ENCODE measurements around the gene ZNF391. TPM values are rescaled to one million over a fixed set of nuclear protein-coding genes. Genes with fewer than 3 reads are reported as not detected.
A peak's percentile ranks its signal among the peaks of the same experiment; 100 is the strongest.

Gene ZNF391
- total RNA-seq: 2.5 and 4.1 TPM in 2 replicates

DNA sequence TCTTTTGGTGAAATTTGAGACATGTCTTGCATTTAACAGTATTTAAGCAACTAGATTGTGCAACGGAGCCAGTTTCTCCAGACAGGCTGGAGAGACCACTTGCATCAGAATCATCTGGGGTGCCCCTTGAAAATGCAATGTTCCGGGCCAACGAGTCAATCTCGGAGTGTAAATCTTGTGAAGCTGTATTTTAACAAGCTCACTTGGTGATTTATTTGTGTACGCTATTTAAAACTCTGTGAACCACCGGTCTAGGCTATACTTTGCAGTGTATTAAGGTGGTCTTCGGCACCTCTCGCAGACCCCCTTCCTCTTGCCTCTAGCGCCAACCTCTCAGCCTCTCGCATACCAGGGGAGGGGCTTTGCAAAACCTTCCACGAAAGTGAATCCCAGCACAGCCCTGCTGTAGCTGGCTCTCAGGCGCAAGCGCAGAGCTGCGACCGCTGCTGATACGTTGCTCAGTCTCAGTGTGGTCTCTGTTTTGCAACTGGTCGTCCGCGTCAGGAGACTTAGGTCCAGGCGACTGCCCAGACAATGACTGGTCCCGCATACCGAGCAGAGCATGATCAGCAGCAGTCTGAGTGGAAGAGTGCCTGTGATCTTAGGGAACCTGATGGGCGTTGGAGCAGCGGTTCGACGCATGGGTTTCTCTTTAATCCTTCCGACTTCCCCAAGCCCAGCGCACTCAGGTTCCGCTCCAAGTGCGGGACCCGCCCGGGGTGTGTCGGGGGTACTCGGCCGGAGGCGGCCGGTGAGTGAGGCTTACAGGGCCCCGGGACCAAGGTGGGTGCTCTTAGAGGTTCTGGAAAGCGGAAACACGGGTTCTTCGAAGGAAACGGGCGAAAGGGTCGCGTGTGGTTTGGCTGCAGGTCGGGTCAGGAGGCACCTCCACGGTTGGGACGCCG lies at the start of gene ZNF391:
Gene ZNF391 (plus strand): TSS at position 467 of the 905 bp plus-strand sequence. CDS start 11,612 bp downstream, outside the sequence.
- Histone ChIP-seq H3K9me3 (ENCODE audit: low read depth, low read length) (no peaks in the 10 kb centered on the region), H3K36me3 (ENCODE audit: insufficient read depth, low read length) (no peaks in the 10 kb centered on the region), H3K4me1 (ENCODE audit: insufficient read depth, low read length) (peaks cover 10% of the 10 kb centered on the region), H3K4me2 (ENCODE audit: insufficient read depth, low read length) (peak within 1 kb of the TSS; percentile 98), H3K27ac (ENCODE audit: low read depth, low read length) (peak within 1 kb of the TSS; percentile 62), H3K27me3 (ENCODE audit: insufficient read depth, low read length) (no peaks in the 10 kb centered on the region), H3K4me3 (ENCODE audit: insufficient read depth, low read length) (peak within 1 kb of the TSS; percentile 97), H2AFZ (ENCODE audit: low read length) (peak within 1 kb of the TSS; percentile 98), H3K79me2 (ENCODE audit: insufficient read depth, low read length) (no peaks in the 10 kb centered on the region), H4K20me1 (ENCODE audit: insufficient read depth, low read length) (no peaks in the 10 kb centered on the region)
- DNase-seq (ENCODE audit: insufficient read length, low spot score, missing footprints): peak; percentile 95
- TF ChIP-seq, protein P1, sequence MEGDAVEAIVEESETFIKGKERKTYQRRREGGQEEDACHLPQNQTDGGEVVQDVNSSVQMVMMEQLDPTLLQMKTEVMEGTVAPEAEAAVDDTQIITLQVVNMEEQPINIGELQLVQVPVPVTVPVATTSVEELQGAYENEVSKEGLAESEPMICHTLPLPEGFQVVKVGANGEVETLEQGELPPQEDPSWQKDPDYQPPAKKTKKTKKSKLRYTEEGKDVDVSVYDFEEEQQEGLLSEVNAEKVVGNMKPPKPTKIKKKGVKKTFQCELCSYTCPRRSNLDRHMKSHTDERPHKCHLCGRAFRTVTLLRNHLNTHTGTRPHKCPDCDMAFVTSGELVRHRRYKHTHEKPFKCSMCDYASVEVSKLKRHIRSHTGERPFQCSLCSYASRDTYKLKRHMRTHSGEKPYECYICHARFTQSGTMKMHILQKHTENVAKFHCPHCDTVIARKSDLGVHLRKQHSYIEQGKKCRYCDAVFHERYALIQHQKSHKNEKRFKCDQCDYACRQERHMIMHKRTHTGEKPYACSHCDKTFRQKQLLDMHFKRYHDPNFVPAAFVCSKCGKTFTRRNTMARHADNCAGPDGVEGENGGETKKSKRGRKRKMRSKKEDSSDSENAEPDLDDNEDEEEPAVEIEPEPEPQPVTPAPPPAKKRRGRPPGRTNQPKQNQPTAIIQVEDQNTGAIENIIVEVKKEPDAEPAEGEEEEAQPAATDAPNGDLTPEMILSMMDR (IDR thresholded peaks at IDR 0.05; ENCODE audit: extremely low read depth, low read depth, low read length): no peak

DNA sequence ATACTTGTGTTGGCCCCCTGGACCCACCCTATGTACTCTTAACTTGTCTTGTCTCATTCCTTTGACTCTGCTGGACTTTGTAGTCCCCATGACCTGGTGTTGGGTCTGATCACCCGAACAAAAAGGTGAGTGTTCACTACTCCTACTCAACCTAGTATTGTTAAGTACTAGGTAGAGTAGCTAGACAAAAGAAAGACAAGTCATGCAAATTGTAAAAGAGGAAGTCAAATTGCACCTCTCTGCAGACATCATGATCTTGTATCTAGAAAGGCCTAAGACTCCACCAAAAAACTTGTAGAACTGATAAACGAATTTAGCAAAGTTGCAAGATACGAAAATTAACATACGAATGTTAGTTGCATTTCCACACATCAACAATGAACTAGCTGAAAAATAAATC lies 35.7 kb upstream of the ZNF391 start:
- no peak overlapping the region for H3K4me3 ChIP-seq (ENCODE audit: insufficient read depth, low read length)
- no peak overlapping the region for H3K27ac ChIP-seq (ENCODE audit: low read depth, low read length)
- TF ChIP-seq, protein P1 (IDR thresholded peaks at IDR 0.05; ENCODE audit: extremely low read depth, low read depth, low read length): no peak
- no peaks in the 10 kb centered on the region for H4K20me1 ChIP-seq (ENCODE audit: insufficient read depth, low read length)
- H3K79me2 ChIP-seq (ENCODE audit: insufficient read depth, low read length): no peaks in the 10 kb centered on the region
- H3K9me3 ChIP-seq (ENCODE audit: low read depth, low read length): no peaks in the 10 kb centered on the region
- H2AFZ ChIP-seq (ENCODE audit: low read length): no peak overlapping the region
- H3K4me2 ChIP-seq (ENCODE audit: insufficient read depth, low read length): no peak overlapping the region
- H3K4me1 ChIP-seq (ENCODE audit: insufficient read depth, low read length): no peaks in the 10 kb centered on the region
- no peak for DNase-seq (ENCODE audit: insufficient read length, low spot score, missing footprints)
- H3K27me3 ChIP-seq (ENCODE audit: insufficient read depth, low read length): no peaks in the 10 kb centered on the region
- H3K36me3 ChIP-seq (ENCODE audit: insufficient read depth, low read length): no peaks in the 10 kb centered on the region

DNA sequence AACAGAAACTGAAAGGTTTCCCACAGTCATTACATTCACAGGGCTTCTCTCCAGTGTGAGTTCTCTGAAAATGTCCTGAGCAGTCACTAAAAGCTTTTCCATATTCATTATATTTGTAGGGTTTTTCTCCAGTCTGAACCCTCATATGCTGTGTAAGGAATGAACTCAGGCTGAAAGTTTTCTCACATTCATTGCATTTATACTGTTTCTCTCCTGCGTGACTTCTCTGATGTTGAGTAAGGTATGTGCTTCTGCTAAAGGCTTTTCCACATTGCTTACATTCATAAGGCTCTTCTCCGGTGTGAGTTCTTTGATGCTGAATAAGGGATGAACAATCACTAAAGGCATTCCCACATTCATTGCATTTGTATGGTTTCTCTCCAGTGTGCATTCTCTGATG lies 29.8 kb upstream of the ZNF391 start:
- TF ChIP-seq, protein P1 (IDR thresholded peaks at IDR 0.05; ENCODE audit: extremely low read depth, low read depth, low read length): no peak
- Histone ChIP-seq H3K36me3 (ENCODE audit: insufficient read depth, low read length) (no peaks in the 10 kb centered on the region), H3K79me2 (ENCODE audit: insufficient read depth, low read length) (no peaks in the 10 kb centered on the region), H3K27me3 (ENCODE audit: insufficient read depth, low read length) (no peaks in the 10 kb centered on the region), H3K9me3 (ENCODE audit: low read depth, low read length) (peaks cover 2% of the 10 kb centered on the region), H3K4me3 (ENCODE audit: insufficient read depth, low read length) (no peak overlapping the region), H3K4me2 (ENCODE audit: insufficient read depth, low read length) (no peak overlapping the region), H4K20me1 (ENCODE audit: insufficient read depth, low read length) (no peaks in the 10 kb centered on the region), H3K27ac (ENCODE audit: low read depth, low read length) (no peak overlapping the region), H2AFZ (ENCODE audit: low read length) (no peak overlapping the region), H3K4me1 (ENCODE audit: insufficient read depth, low read length) (no peaks in the 10 kb centered on the region)
- no peak for DNase-seq (ENCODE audit: insufficient read length, low spot score, missing footprints)

DNA sequence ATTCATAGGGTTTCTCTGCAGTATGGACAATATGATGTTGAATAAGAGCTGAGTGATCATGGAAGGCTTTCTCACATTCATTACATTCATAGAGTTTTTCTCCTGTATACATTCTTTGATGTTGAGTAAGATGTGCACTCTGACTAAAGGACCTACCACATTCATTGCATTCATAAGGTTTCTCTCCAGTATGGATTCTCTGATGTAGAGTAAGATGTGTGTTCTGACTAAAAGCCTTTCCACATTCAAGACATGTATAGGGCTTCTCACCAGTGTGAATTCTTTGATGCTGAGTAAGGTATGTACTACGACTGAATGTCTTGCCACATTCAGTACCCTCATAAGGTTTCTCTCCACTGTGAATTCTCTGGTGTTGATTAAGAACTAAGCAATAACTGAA lies 29.3 kb upstream of the ZNF391 start:
- H3K9me3 ChIP-seq (ENCODE audit: low read depth, low read length): peaks cover 2% of the 10 kb centered on the region
- TF ChIP-seq, protein P1 (IDR thresholded peaks at IDR 0.05; ENCODE audit: extremely low read depth, low read depth, low read length): no peak
- no peak overlapping the region for H3K4me2 ChIP-seq (ENCODE audit: insufficient read depth, low read length)
- no peak for DNase-seq (ENCODE audit: insufficient read length, low spot score, missing footprints)
- H3K36me3 ChIP-seq (ENCODE audit: insufficient read depth, low read length): no peaks in the 10 kb centered on the region
- no peak overlapping the region for H3K4me3 ChIP-seq (ENCODE audit: insufficient read depth, low read length)
- no peak overlapping the region for H3K27ac ChIP-seq (ENCODE audit: low read depth, low read length)
- H3K27me3 ChIP-seq (ENCODE audit: insufficient read depth, low read length): no peaks in the 10 kb centered on the region
- H3K79me2 ChIP-seq (ENCODE audit: insufficient read depth, low read length): no peaks in the 10 kb centered on the region
- H2AFZ ChIP-seq (ENCODE audit: low read length): no peak overlapping the region
- no peaks in the 10 kb centered on the region for H4K20me1 ChIP-seq (ENCODE audit: insufficient read depth, low read length)
- no peaks in the 10 kb centered on the region for H3K4me1 ChIP-seq (ENCODE audit: insufficient read depth, low read length)
